RWPE2 (cell line): ENCODE measurements around the gene ADRM1.
A peak's percentile ranks its signal among the peaks of the same experiment; 100 is the strongest.

Experiments used
- ATAC-seq: fragments of 200-7000 bp; cut with Tn5 transposase; 3 replicates; pipeline ENCODE4 v1.9.1; 2021; ENCODE audit warnings: low read depth
- DNase-seq: peaks from one replicate; pipeline ENCODE4 v3.0.0-alpha.2; 2020; ENCODE audit warnings: low spot score
- H3K27ac ChIP-seq: fragments of 450-650 bp; 2 replicates; pipeline ENCODE4 v1.5.1; 2017; ENCODE audit warnings: mild to moderate bottlenecking; ENCODE audit not compliant: poor library complexity, severe bottlenecking
- H3K27me3 ChIP-seq: fragments of 250-450 bp; sonication (Bioruptor Pico); 2 replicates; pipeline ENCODE4 v1.5.1; 2021; ENCODE audit warnings: mild to moderate bottlenecking, moderate library complexity; ENCODE audit not compliant: insufficient read depth, poor library complexity, severe bottlenecking
- H3K36me3 ChIP-seq: fragments of 250-450 bp; sonication (Bioruptor Pico); 2 replicates; pipeline ENCODE4 v1.5.1; 2020; ENCODE audit warnings: low read depth, mild to moderate bottlenecking, moderate library complexity
- H3K4me1 ChIP-seq: fragments of 250-450 bp; sonication (Bioruptor Pico); 2 replicates; pipeline ENCODE4 v1.5.1; 2021; ENCODE audit warnings: mild to moderate bottlenecking, moderate library complexity; ENCODE audit not compliant: insufficient read depth, poor library complexity, severe bottlenecking
- H3K4me3 ChIP-seq: fragments of 250-450 bp; sonication (Bioruptor Pico); 2 replicates; pipeline ENCODE4 v1.5.1; 2021; ENCODE audit warnings: mild to moderate bottlenecking, moderate library complexity; ENCODE audit not compliant: severe bottlenecking
- H3K9me3 ChIP-seq: fragments of 250-450 bp; sonication (Bioruptor Pico); 2 replicates; pipeline ENCODE4 v1.5.1; 2021; ENCODE audit warnings: mild to moderate bottlenecking, moderate library complexity; ENCODE audit not compliant: severe bottlenecking
- CTCF ChIP-seq: fragments of 450-650 bp; IDR thresholded peaks from one replicate; pipeline ENCODE4 v1.5.1; 2017; ENCODE audit warnings: mild to moderate bottlenecking, moderate library complexity; ENCODE audit not compliant: poor library complexity, severe bottlenecking

ADRM1 gene

GRCh38 chr20:62299666-62300236 is 3.0 kb upstream of the ADRM1 start:
- Histone ChIP-seq H3K4me1 (peaks cover 2% of the 10 kb centered on the region), H3K4me3 (no peak overlapping the region), H3K36me3 (peaks cover 31% of the 10 kb centered on the region), H3K27ac (no peak overlapping the region), H3K27me3 (no peaks in the 10 kb centered on the region), H3K9me3 (no peaks in the 10 kb centered on the region)
- DNase-seq (no peak), ATAC-seq (no peak)
- TF ChIP-seq CTCF: no peak

- Histone ChIP-seq H3K27ac (no peak overlapping the region), H3K4me1 (peaks cover 8% of the 10 kb centered on the region), H3K36me3 (peaks cover 32% of the 10 kb centered on the region), H3K9me3 (no peaks in the 10 kb centered on the region), H3K27me3 (no peaks in the 10 kb centered on the region), H3K4me3 (no peak overlapping the region)
- no peak for TF ChIP-seq CTCF
- no peak for ATAC-seq
- DNase-seq: no peak
Measured at GRCh38 chr20:62300319-62300718, 2.5 kb upstream of the ADRM1 start.

GRCh38 chr20:62301111-62301668 is 1.6 kb upstream of the ADRM1 start:
- no peaks in the 10 kb centered on the region for H3K9me3 ChIP-seq
- H3K4me3 ChIP-seq: no peak overlapping the region
- H3K36me3 ChIP-seq: peaks cover 32% of the 10 kb centered on the region
- DNase-seq: no peak
- peak overlapping the region; percentile 80 for H3K27ac ChIP-seq
- peaks cover 16% of the 10 kb centered on the region for H3K4me1 ChIP-seq
- H3K27me3 ChIP-seq: no peaks in the 10 kb centered on the region
- no peak for ATAC-seq
- TF ChIP-seq CTCF: no peak

GRCh38 chr20:62301773-62302340 is 940 bp upstream of the ADRM1 start:
- peak; percentile 23 for ATAC-seq
- DNase-seq: no peak
- TF ChIP-seq CTCF: peak; percentile 99
- peak overlapping the region; percentile 80 for H3K27ac ChIP-seq
- H3K4me3 ChIP-seq: peak overlapping the region; percentile 75
- H3K4me1 ChIP-seq: peaks cover 23% of the 10 kb centered on the region
- H3K27me3 ChIP-seq: no peaks in the 10 kb centered on the region
- H3K9me3 ChIP-seq: no peaks in the 10 kb centered on the region
- peaks cover 34% of the 10 kb centered on the region for H3K36me3 ChIP-seq

GRCh38 chr20:62303062-62303339 is 204 bp downstream of the ADRM1 start:
- DNase-seq (peak; percentile 90), ATAC-seq (no peak)
- Histone ChIP-seq H3K9me3 (no peaks in the 10 kb centered on the region), H3K27ac (peak overlapping the region; percentile 80), H3K4me3 (peak overlapping the region; percentile 75), H3K27me3 (no peaks in the 10 kb centered on the region), H3K4me1 (peaks cover 28% of the 10 kb centered on the region), H3K36me3 (peaks cover 45% of the 10 kb centered on the region)
- no peak for TF ChIP-seq CTCF
